H1 (cell line): ENCODE measurements around the gene MOK. TPM values are rescaled to one million over a fixed set of nuclear protein-coding genes. Genes with fewer than 3 reads are reported as not detected.
A peak's percentile ranks its signal among the peaks of the same experiment; 100 is the strongest.

Source experiments
- ASH2L ChIP-seq: fragments of 200-600, 300-600 bp; sonication (generic); IDR thresholded peaks from one replicate; pipeline ENCODE4 v1.7.1; 2017; ENCODE audit warnings: low read length
- BRCA1 ChIP-seq: IDR thresholded peaks from 2 replicates; pipeline ENCODE4 v1.6.1; 2012; ENCODE audit warnings: low read depth, low read length, improper control_type of control experiment
- CHD2 ChIP-seq: IDR thresholded peaks from 2 replicates; pipeline ENCODE4 v1.6.1; 2012; ENCODE audit warnings: low read length, improper control_type of control experiment
- EP300 ChIP-seq, 2 experiments: IDR thresholded peaks; 1 replicate in 1 of 2; 2 replicates in 1 of 2; pipeline ENCODE4 v1.6.1; 2011 to 2012; ENCODE audit warnings: low read depth in 2 of 2, low read length in 2 of 2, mild to moderate bottlenecking in 2 of 2, borderline replicate concordance in 1 of 2, inconsistent platforms in 1 of 2, moderate library complexity in 1 of 2
- KDM1A ChIP-seq: fragments of 200-600, 300-600 bp; sonication (generic); IDR thresholded peaks from 2 replicates; pipeline ENCODE4 v1.7.1; 2016; ENCODE audit warnings: mild to moderate bottlenecking, low read length, borderline replicate concordance
- NANOG ChIP-seq: IDR thresholded peaks from 2 replicates; pipeline ENCODE4 v1.6.1; 2011; ENCODE audit warnings: low read length, low read depth, mild to moderate bottlenecking, inconsistent platforms; ENCODE audit not compliant: insufficient read depth, poor library complexity, severe bottlenecking
- NRF1 ChIP-seq: IDR thresholded peaks from 2 replicates; pipeline ENCODE4 v1.6.1; 2011; ENCODE audit warnings: mild to moderate bottlenecking, low read depth, low read length, improper control_type of control experiment
- POLR2A ChIP-seq, 2 experiments: IDR thresholded peaks; 1 replicate in 1 of 2; 2 replicates in 1 of 2; pipeline ENCODE4 v1.6.1; 2011; ENCODE audit warnings: low read depth in 2 of 2, low read length in 2 of 2, mild to moderate bottlenecking in 2 of 2; ENCODE audit errors: control extremely low read depth in 1 of 2
- POLR2AphosphoS5 ChIP-seq: IDR thresholded peaks from 2 replicates; pipeline ENCODE4 v1.6.1; 2011; ENCODE audit warnings: low read depth, low read length
- RAD21 ChIP-seq, 2 experiments: IDR thresholded peaks in 1 of 2; conservative IDR thresholded peaks in 1 of 2; 2 replicates each; pipeline ENCODE4 v1.6.1; 2011; ENCODE audit warnings: low read depth in 2 of 2, low read length in 2 of 2, improper control_type of control experiment in 1 of 2, inconsistent platforms in 1 of 2, mild to moderate bottlenecking in 1 of 2, moderate library complexity in 1 of 2
- SIN3A ChIP-seq, 2 experiments: IDR thresholded peaks in 1 of 2; conservative IDR thresholded peaks in 1 of 2; 2 replicates each; pipeline ENCODE4 v1.6.1; 2011 to 2012; ENCODE audit warnings: low read length in 2 of 2, improper control_type of control experiment in 1 of 2, low read depth in 1 of 2, mild to moderate bottlenecking in 1 of 2
- SIX5 ChIP-seq: IDR thresholded peaks from 2 replicates; pipeline ENCODE4 v1.6.1; 2011; ENCODE audit warnings: mild to moderate bottlenecking, low read depth, low read length
- SUZ12 ChIP-seq: fragments of 200-600 bp; sonication (generic); IDR thresholded peaks from 2 replicates; pipeline ENCODE4 v1.6.1; 2012; ENCODE audit warnings: mild to moderate bottlenecking, inconsistent platforms, low read length, moderate library complexity, mixed read lengths
- TBP ChIP-seq: IDR thresholded peaks from 2 replicates; pipeline ENCODE4 v1.6.1; 2011; ENCODE audit warnings: low read depth, low read length, improper control_type of control experiment
- YY1 ChIP-seq: IDR thresholded peaks from 2 replicates; pipeline ENCODE4 v1.6.1; 2011; ENCODE audit warnings: low read depth, mild to moderate bottlenecking, low read length
- polyA plus RNA-seq, 7 experiments: library from polyadenylated mRNA; depleted of rRNA in 3 of 7; stranded (reverse) in 5 of 7; unstranded in 2 of 7; fragments of >200 nt in 5 of 7; fragments of 200-250 nt in 2 of 7; gene quantifications; 1 replicate in 5 of 7; 2 replicates in 1 of 7; 4 replicates in 1 of 7; pipeline versions ENCODE4 v1.2.1 to v1.2.3, GENCODE V29; 2011 to 2013; ENCODE audit warnings: missing spikeins in 2 of 7, mixed read lengths in 2 of 7
- total RNA-seq: library from RNA; stranded (reverse); fragmentation: NEBNext Ultra II Directional; extraction: Animal tissue kit (Norgen Biotek cat#: 25700); gene quantifications from 2 replicates; pipeline ENCODE4 v1.2.1, GENCODE V29; 2021
- TF ChIP-seq, protein P1 (sequence below): IDR thresholded peaks from 2 replicates; pipeline ENCODE4 v1.6.1; 2011; ENCODE audit warnings: low read length, improper control_type of control experiment

The MOK gene
- total and polyA plus RNA-seq, 2 of the 8 experiments (the other 6 are each of a cell fraction or from before 2014, with no cell fraction given) = 2.1 to 2.5 TPM

DNA sequence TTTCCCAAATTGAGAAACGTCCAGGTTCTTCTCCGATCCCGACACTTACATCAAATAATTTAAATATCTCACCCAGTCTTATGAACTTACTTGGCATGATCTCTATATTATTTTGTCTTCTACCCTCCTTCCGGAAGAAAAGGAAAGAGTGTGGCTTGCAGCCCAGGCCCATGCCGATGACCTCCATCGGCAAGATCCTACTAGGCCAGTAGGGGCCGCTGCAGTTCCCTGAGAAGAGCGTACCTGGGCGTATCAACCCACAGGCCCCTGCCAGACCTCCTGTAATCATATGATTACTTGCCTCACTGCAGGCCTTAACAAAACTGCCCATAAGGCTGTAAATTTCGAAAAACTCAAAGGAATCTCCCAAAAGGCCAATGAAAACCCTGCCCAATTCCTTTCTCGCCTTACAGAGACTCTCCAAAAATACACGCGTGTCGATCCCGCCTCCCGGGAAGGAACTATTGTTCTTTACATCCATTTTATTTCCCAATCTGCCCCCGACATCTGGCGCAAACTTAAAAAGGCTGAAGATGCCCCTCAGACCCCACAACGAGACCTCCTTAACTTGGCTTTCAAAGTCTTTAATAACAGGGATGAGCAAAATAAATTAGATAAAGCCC, 69.6 kb downstream of the MOK start (continued):
- peak; percentile 86 to 91 for TF ChIP-seq RAD21 (IDR thresholded peaks at IDR 0.05 in 1 of 2, conservative IDR thresholded peaks at IDR 0.05 in 1 of 2; ENCODE audit: low read depth in 2 of 2, low read length in 2 of 2)
- no peak for TF ChIP-seq ASH2L
- no peak for TF ChIP-seq NRF1
- no peak for TF ChIP-seq SIX5
- no peak for TF ChIP-seq KDM1A
- TF ChIP-seq POLR2AphosphoS5 = no peak
- TF ChIP-seq SIN3A (conservative IDR thresholded peaks at IDR 0.05 in 1 of 2, IDR thresholded peaks at IDR 0.05 in 1 of 2; ENCODE audit: low read depth in 1 of 2, low read length in 2 of 2) = 0 out of 4 replicates have a peak, but pooled peaks of 1 of the 2 experiments have one; percentile 47
- no peak for TF ChIP-seq EP300 (IDR thresholded peaks at IDR 0.05; ENCODE audit: borderline replicate concordance in 1 of 2, low read depth in 2 of 2, low read length in 2 of 2)
- no peak for TF ChIP-seq NANOG
- TF ChIP-seq POLR2A (IDR thresholded peaks at IDR 0.05; ENCODE audit: control extremely low read depth in 1 of 2, low read depth in 2 of 2, low read length in 2 of 2) = no peak
- TF ChIP-seq CHD2 = no peak
- no peak for TF ChIP-seq TBP
- TF ChIP-seq YY1 = peak; percentile 59; the same call in 1 of the 2 replicates
- TF ChIP-seq, protein P1, sequence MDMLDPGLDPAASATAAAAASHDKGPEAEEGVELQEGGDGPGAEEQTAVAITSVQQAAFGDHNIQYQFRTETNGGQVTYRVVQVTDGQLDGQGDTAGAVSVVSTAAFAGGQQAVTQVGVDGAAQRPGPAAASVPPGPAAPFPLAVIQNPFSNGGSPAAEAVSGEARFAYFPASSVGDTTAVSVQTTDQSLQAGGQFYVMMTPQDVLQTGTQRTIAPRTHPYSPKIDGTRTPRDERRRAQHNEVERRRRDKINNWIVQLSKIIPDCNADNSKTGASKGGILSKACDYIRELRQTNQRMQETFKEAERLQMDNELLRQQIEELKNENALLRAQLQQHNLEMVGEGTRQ = no peak
- no peak for TF ChIP-seq BRCA1
- no peak for TF ChIP-seq SUZ12
